H1 (cell line): ENCODE data around the gene NAALADL1. TPM values are rescaled to one million over a fixed set of nuclear protein-coding genes. Genes with fewer than 3 reads are reported as not detected.

Experiments
- CTCF ChIA-PET: fragments of 300-600 bp; sonication (Branson Sonifier 250); formaldehyde crosslinking; loops from one replicate; lab custom pipeline; 2021; ENCODE audit not compliant: partially characterized antibody; lab: Charles Lee
- POLR2A ChIA-PET: fragments of 300-600 bp; sonication (Branson Sonifier 250); formaldehyde crosslinking; loops from one replicate; lab custom pipeline; 2021; ENCODE audit warnings: inconsistent platforms; ENCODE audit not compliant: partially characterized antibody; lab: Charles Lee
- DNase-seq, 2 experiments: peaks; one replicate each; pipeline versions ENCODE4 v3.0.0 to v3.0.0-alpha.2; 2010 to 2022; ENCODE audit warnings: low spot score in 2 of 2, low read depth in 1 of 2, mixed read lengths in 1 of 2
- FAIRE-seq: peaks from 2 replicates; lab custom pipeline; 2011; peaks lifted over from hg19 to GRCh38; lab: Jason Lieb, UNC
- H2AFZ ChIP-seq: 2 replicates; pipeline ENCODE4 v1.8.1; 2012; ENCODE audit warnings: low read length, inconsistent platforms
- H2AK5ac ChIP-seq: 2 replicates; pipeline ENCODE4 v1.6.1; 2013; ENCODE audit warnings: low read depth, low read length
- H2BK120ac ChIP-seq: replicated peaks from 2 replicates; pipeline ENCODE3; 2013; ENCODE audit warnings: low read depth, low read length, inconsistent platforms
- H2BK12ac ChIP-seq: 2 replicates; pipeline ENCODE4 v1.6.1; 2013; ENCODE audit warnings: low read depth, low read length
- H2BK15ac ChIP-seq: 2 replicates; pipeline ENCODE4 v1.6.1; 2013; ENCODE audit warnings: low read length
- H2BK20ac ChIP-seq: 2 replicates; pipeline ENCODE4 v1.6.1; 2013; ENCODE audit warnings: low read length
- H2BK5ac ChIP-seq: 2 replicates; pipeline ENCODE4 v1.6.1; 2013; ENCODE audit warnings: low read depth, low read length
- H3K14ac ChIP-seq: 2 replicates; pipeline ENCODE4 v1.6.1; 2013; ENCODE audit warnings: inconsistent platforms; ENCODE audit not compliant: insufficient read length
- H3K18ac ChIP-seq: 2 replicates; pipeline ENCODE4 v1.6.1; 2013; ENCODE audit warnings: low read length; ENCODE audit errors: extremely low read depth
- H3K23ac ChIP-seq: 2 replicates; pipeline ENCODE4 v1.6.1; 2013; ENCODE audit warnings: inconsistent platforms; ENCODE audit not compliant: insufficient read length
- H3K23me2 ChIP-seq: 2 replicates; pipeline ENCODE4 v1.6.1; 2013; ENCODE audit warnings: low read depth, low read length
- H3K27ac ChIP-seq: 2 replicates; pipeline ENCODE4 v1.6.1; 2011; ENCODE audit warnings: low read depth, low read length, inconsistent platforms
- H3K27me3 ChIP-seq, 4 experiments: replicated peaks in 1 of 4; 1 replicate in 1 of 4; 2 replicates in 3 of 4; pipeline versions ENCODE4 v1.6.1 to v1.8.1; 2011 to 2013; ENCODE audit warnings: low read length in 3 of 4, mild to moderate bottlenecking in 3 of 4, inconsistent platforms in 2 of 4, mixed read lengths in 2 of 4, moderate library complexity in 1 of 4; ENCODE audit not compliant: control insufficient read depth in 3 of 4, insufficient read depth in 3 of 4; ENCODE audit errors: extremely low read depth in 1 of 4
- H3K36me3 ChIP-seq, 4 experiments: 2 replicates each; pipeline versions ENCODE4 v1.6.1 to v1.8.1; 2011 to 2013; ENCODE audit warnings: mild to moderate bottlenecking in 4 of 4, low read length in 3 of 4, moderate library complexity in 2 of 4, control low read depth in 1 of 4, inconsistent platforms in 1 of 4; ENCODE audit not compliant: insufficient read depth in 4 of 4, control insufficient read depth in 2 of 4
- H3K4ac ChIP-seq: replicated peaks from 2 replicates; pipeline ENCODE3; 2013; ENCODE audit warnings: low read length, low read depth, mixed read lengths, inconsistent platforms; ENCODE audit not compliant: insufficient read length
- H3K4me1 ChIP-seq, 4 experiments: replicated peaks in 1 of 4; 1 replicate in 1 of 4; 2 replicates in 3 of 4; pipeline versions ENCODE4 v1.6.1 to v1.8.1; 2011 to 2013; ENCODE audit warnings: low read length in 3 of 4, inconsistent platforms in 2 of 4, mixed read lengths in 1 of 4; ENCODE audit not compliant: insufficient read depth in 4 of 4, control insufficient read depth in 3 of 4
- H3K4me2 ChIP-seq, 2 experiments: 2 replicates each; pipeline versions ENCODE4 v1.6.1 to v1.8.1; 2011 to 2013; ENCODE audit warnings: low read depth in 2 of 2, low read length in 2 of 2, control low read depth in 1 of 2, inconsistent platforms in 1 of 2, mild to moderate bottlenecking in 1 of 2; ENCODE audit not compliant: insufficient read depth in 1 of 2
- H3K4me3 ChIP-seq, 4 experiments: fragments of 200-600, 300-600 bp in 1 of 4; sonication (generic), shearing (Covaris generic), sonication (Bioruptor Twin) in 1 of 4; 2 replicates each; pipeline versions ENCODE4 v1.5.1 to v1.8.1; 2011 to 2016; ENCODE audit warnings: low read length in 4 of 4, low read depth in 3 of 4, control low read depth in 2 of 4, inconsistent platforms in 2 of 4, mild to moderate bottlenecking in 2 of 4, mixed read lengths in 1 of 4, moderate library complexity in 1 of 4; ENCODE audit not compliant: insufficient read depth in 2 of 4; ENCODE audit errors: extremely low read depth in 1 of 4
- H3K56ac ChIP-seq: replicated peaks from 2 replicates; pipeline ENCODE3; 2013; ENCODE audit warnings: low read depth, mild to moderate bottlenecking, mixed read lengths, low read length, inconsistent platforms; ENCODE audit not compliant: insufficient read length
- H3K79me1 ChIP-seq: 2 replicates; pipeline ENCODE4 v1.6.1; 2013; ENCODE audit warnings: low read depth, low read length, control low read depth
- H3K79me2 ChIP-seq, 2 experiments: 2 replicates each; pipeline versions ENCODE4 v1.6.1 to v1.8.1; 2012 to 2013; ENCODE audit warnings: low read length in 2 of 2, mild to moderate bottlenecking in 2 of 2, inconsistent platforms in 1 of 2; ENCODE audit not compliant: insufficient read depth in 2 of 2, control insufficient read depth in 1 of 2
- H3K9ac ChIP-seq, 4 experiments: replicated peaks in 1 of 4; 1 replicate in 1 of 4; 2 replicates in 3 of 4; pipeline versions ENCODE4 v1.6.1 to v1.8.1; 2011 to 2013; ENCODE audit warnings: low read depth in 3 of 4, low read length in 3 of 4, control low read depth in 2 of 4, mild to moderate bottlenecking in 2 of 4, moderate library complexity in 2 of 4, inconsistent platforms in 1 of 4; ENCODE audit errors: extremely low read depth in 1 of 4
- H3K9me3 ChIP-seq, 2 experiments: 2 replicates each; pipeline versions ENCODE4 v1.6.1 to v1.8.1; 2012 to 2013; ENCODE audit warnings: mild to moderate bottlenecking in 2 of 2, moderate library complexity in 2 of 2, control low read depth in 1 of 2, inconsistent platforms in 1 of 2, low read depth in 1 of 2, low read length in 1 of 2, mixed read lengths in 1 of 2; ENCODE audit not compliant: insufficient read depth in 2 of 2
- H4K20me1 ChIP-seq, 2 experiments: replicated peaks in 1 of 2; 2 replicates each; pipeline versions ENCODE3 to v1.8.1; 2011 to 2013; ENCODE audit warnings: inconsistent platforms in 2 of 2, low read length in 2 of 2, mild to moderate bottlenecking in 1 of 2; ENCODE audit not compliant: insufficient read depth in 2 of 2, control insufficient read depth in 1 of 2
- H4K5ac ChIP-seq: 2 replicates; pipeline ENCODE4 v1.6.1; 2013; ENCODE audit warnings: low read length, low read depth, mixed read lengths, inconsistent platforms; ENCODE audit not compliant: insufficient read length
- H4K8ac ChIP-seq: 2 replicates; pipeline ENCODE4 v1.8.0; 2013; ENCODE audit warnings: mild to moderate bottlenecking, moderate library complexity, low read length, inconsistent platforms; ENCODE audit not compliant: insufficient read depth; ENCODE audit errors: extremely low read depth
- H4K91ac ChIP-seq: replicated peaks from 2 replicates; pipeline ENCODE3; 2013; ENCODE audit warnings: low read length, mixed read lengths, inconsistent platforms; ENCODE audit not compliant: insufficient read length
- BRCA1 ChIP-seq: IDR thresholded peaks from 2 replicates; pipeline ENCODE4 v1.6.1; 2012; ENCODE audit warnings: low read depth, low read length, improper control_type of control experiment
- E2F6 ChIP-seq: IDR thresholded peaks from 2 replicates; pipeline ENCODE4 v1.6.1; 2012; ENCODE audit warnings: inconsistent platforms
- FOSL1 ChIP-seq: IDR thresholded peaks from 2 replicates; pipeline ENCODE4 v1.6.1; 2011; ENCODE audit warnings: mild to moderate bottlenecking, low read depth, low read length, moderate library complexity; ENCODE audit not compliant: insufficient read depth
- GTF2F1 ChIP-seq: IDR thresholded peaks from 2 replicates; pipeline ENCODE4 v1.6.1; 2012; ENCODE audit warnings: low read depth, low read length, improper control_type of control experiment, borderline replicate concordance
- HDAC6 ChIP-seq: IDR thresholded peaks from one replicate; pipeline ENCODE4 v1.7.1; 2012; ENCODE audit warnings: low read depth, mild to moderate bottlenecking, inconsistent platforms, low read length, moderate library complexity
- KDM5A ChIP-seq: fragments of 200-600 bp; IDR thresholded peaks from 2 replicates; pipeline ENCODE4 v1.7.1; 2012; ENCODE audit warnings: mild to moderate bottlenecking, low read length, inconsistent platforms, mixed read lengths
- MAFK ChIP-seq: IDR thresholded peaks from 2 replicates; pipeline ENCODE4 v1.6.1; 2012; ENCODE audit warnings: low read depth, mild to moderate bottlenecking, improper control_type of control experiment, low read length
- MAX ChIP-seq: IDR thresholded peaks from 2 replicates; pipeline ENCODE4 v1.6.1; 2012; ENCODE audit warnings: inconsistent platforms
- NANOG ChIP-seq: IDR thresholded peaks from 2 replicates; pipeline ENCODE4 v1.6.1; 2011; ENCODE audit warnings: low read length, low read depth, mild to moderate bottlenecking, inconsistent platforms; ENCODE audit not compliant: insufficient read depth, poor library complexity, severe bottlenecking
- RFX5 ChIP-seq: IDR thresholded peaks from 2 replicates; pipeline ENCODE4 v1.6.1; 2011; ENCODE audit warnings: low read depth, low read length, improper control_type of control experiment, borderline replicate concordance
- SP4 ChIP-seq: IDR thresholded peaks from 2 replicates; pipeline ENCODE4 v1.6.1; 2012; ENCODE audit warnings: low read length, inconsistent platforms
- TAF7 ChIP-seq: optimal IDR thresholded peaks from 2 replicates; pipeline ENCODE3; 2011; ENCODE audit warnings: low read depth, mild to moderate bottlenecking, inconsistent platforms, low read length, moderate library complexity, borderline replicate concordance
- YY1 ChIP-seq: IDR thresholded peaks from 2 replicates; pipeline ENCODE4 v1.6.1; 2011; ENCODE audit warnings: low read depth, mild to moderate bottlenecking, low read length
- ZNF274 ChIP-seq: IDR thresholded peaks from 2 replicates; pipeline ENCODE4 v1.7.0; 2012; ENCODE audit warnings: low read length, borderline replicate concordance; ENCODE audit errors: extremely low read depth
- polyA plus RNA-seq, 7 experiments: library from polyadenylated mRNA; depleted of rRNA in 3 of 7; stranded (reverse) in 5 of 7; unstranded in 2 of 7; fragments of >200 nt in 5 of 7; fragments of 200-250 nt in 2 of 7; gene quantifications; 1 replicate in 5 of 7; 2 replicates in 1 of 7; 4 replicates in 1 of 7; pipeline versions ENCODE4 v1.2.1 to v1.2.3, GENCODE V29; 2011 to 2013; ENCODE audit warnings: missing spikeins in 2 of 7, mixed read lengths in 2 of 7
- total RNA-seq: library from RNA; stranded (reverse); fragmentation: NEBNext Ultra II Directional; extraction: Animal tissue kit (Norgen Biotek cat#: 25700); gene quantifications from 2 replicates; pipeline ENCODE4 v1.2.1, GENCODE V29; 2021

Gene NAALADL1
- total and polyA plus RNA-seq, 2 of the 8 experiments (the other 6 are each of a cell fraction or from before 2014, with no cell fraction given), result 7.5 to 9.9 TPM

GRCh38 chr11:65103476-65103875, 45.1 kb upstream of the NAALADL1 start:
- Histone ChIP-seq H4K8ac (no peak overlapping the region), H3K79me1 (peaks cover 3% of the 10 kb centered on the region; the same call in 1 of the 2 replicates), H4K5ac (no peak overlapping the region), H3K23me2 (no peaks in the 10 kb centered on the region), H3K18ac (no peak overlapping the region), H3K56ac (no peak overlapping the region), H3K4me2 (no peak overlapping the region), H3K14ac (no peak overlapping the region), H3K27me3 (no peaks in the 10 kb centered on the region), H2AFZ (no peak overlapping the region), H2AK5ac (no peak overlapping the region), H3K4me3 (no peak overlapping the region), H4K20me1 (peaks cover 0 to 9% of the 10 kb centered on the region in 2 experiments), H3K27ac (no peak overlapping the region), H3K9me3 (no peaks in the 10 kb centered on the region), H3K79me2 (peaks cover 0 to 2% of the 10 kb centered on the region in 2 experiments; a peak in 1 of 4 replicates), H3K4me1 (no peaks in the 10 kb centered on the region), H2BK15ac (no peak overlapping the region), H3K36me3 (peaks cover 0 to 11% (median under 1%) of the 10 kb centered on the region in 4 experiments; a peak in 2 of 8 replicates), H3K4ac (no peak overlapping the region), H2BK120ac (no peak overlapping the region), H4K91ac (no peak overlapping the region), H3K23ac (no peak overlapping the region), H2BK12ac (no peak overlapping the region), H2BK20ac (no peak overlapping the region), H3K9ac (no peak overlapping the region), H2BK5ac (no peak overlapping the region)
- DNase-seq (no peak), FAIRE-seq (no peak)
- CTCF ChIA-PET, result interaction anchor here (1.2 to 1.8 kb wide), 4 partner anchors 9 to 58 kb away, joined by 3 to 6 read pairs (median 3); partner anchors contain the start of genes TM7SF2 and ZNHIT2
- POLR2A ChIA-PET, result interaction anchor here (0.5 to 3.7 kb wide), 8 partner anchors 8 to 224 kb away, joined by 3 to 31 read pairs (median 4); partner anchors contain the start of genes TM7SF2 and ZNHIT2
- TF ChIP-seq HDAC6, result no peak
- TF ChIP-seq MAFK, result no peak
- TF ChIP-seq RFX5, result no peak
- no peak for TF ChIP-seq ZNF274
- TF ChIP-seq BRCA1, result no peak
- no peak for TF ChIP-seq SP4
- TF ChIP-seq E2F6, result no peak
- TF ChIP-seq NANOG, result no peak
- TF ChIP-seq KDM5A, result no peak
- TF ChIP-seq TAF7, result no peak
- TF ChIP-seq MAX, result no peak
- no peak for TF ChIP-seq FOSL1
- TF ChIP-seq GTF2F1, result no peak
- no peak for TF ChIP-seq YY1
